ENCODE data around the gene SUPT20HL2. TPM values are rescaled to one million over a fixed set of nuclear protein-coding genes. Genes with fewer than 3 reads are reported as not detected.

Gene SUPT20HL2
- total and polyA plus RNA-seq, 2 of the 8 experiments (the other 6 are each of a cell fraction or from before 2014, with no cell fraction given), result not detected

Other genes starting within 250 kb of the SUPT20HL2 start
- gene ZFX, start 164.3 kb downstream of the SUPT20HL2 start, total RNA-seq (2021; fragmentation: NEBNext Ultra II Directional; extraction: Animal tissue kit (Norgen Biotek cat#: 25700)), result 22.0 and 24.3 TPM in 2 replicates
- 2.8 and 7.1 TPM in 2 replicates for gene ZFX, start 164.3 kb downstream of the SUPT20HL2 start, polyA plus RNA-seq (2011; rRNA removed)
- gene SUPT20HL1, start 46.6 kb upstream of the SUPT20HL2 start, total RNA-seq (2021; fragmentation: NEBNext Ultra II Directional; extraction: Animal tissue kit (Norgen Biotek cat#: 25700)), result not detected in 2 replicates
- gene SUPT20HL1, start 46.6 kb upstream of the SUPT20HL2 start, polyA plus RNA-seq (2011; rRNA removed), result not detected in 2 replicates
- gene PDK3, start 151.2 kb upstream of the SUPT20HL2 start, total RNA-seq (2021; fragmentation: NEBNext Ultra II Directional; extraction: Animal tissue kit (Norgen Biotek cat#: 25700)), result 24.8 and 25.5 TPM in 2 replicates
- 17.4 and 22.5 TPM in 2 replicates for gene PDK3, start 151.2 kb upstream of the SUPT20HL2 start, polyA plus RNA-seq (2011; rRNA removed)